Measurements from ENCODE around the gene TREX2.

TREX2 gene

DNA sequence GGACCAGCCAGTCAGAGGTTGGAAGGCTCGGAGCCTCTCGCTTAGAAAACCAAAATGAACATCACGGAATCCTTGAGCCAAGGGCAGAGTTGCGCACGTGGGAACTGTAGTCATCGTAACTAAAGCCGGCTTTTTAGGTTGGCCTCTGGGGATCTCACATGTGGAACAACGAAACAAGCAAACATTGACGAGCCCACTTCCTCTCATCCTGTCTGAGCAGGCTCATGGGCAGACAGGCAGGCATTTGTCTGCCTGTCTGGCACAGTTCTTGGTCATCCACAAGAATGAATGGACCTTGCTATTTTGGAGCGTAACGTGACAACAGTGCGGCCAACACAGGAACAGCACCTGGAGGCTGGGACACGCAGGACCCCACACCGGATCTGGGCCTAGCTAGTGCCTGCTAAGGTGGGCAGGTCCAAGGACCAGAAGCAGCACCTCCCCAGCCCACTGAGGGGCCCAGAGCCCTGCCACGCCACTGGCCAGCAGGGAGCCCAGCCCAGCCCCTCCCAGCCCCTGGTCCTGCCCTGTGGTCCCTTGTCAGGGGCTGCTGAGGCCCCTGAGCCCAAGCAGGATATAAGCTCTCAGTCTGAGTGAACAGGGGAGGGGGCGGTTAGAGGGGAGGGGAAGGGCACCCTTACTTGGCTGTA, 9.2 kb upstream of the TREX2 start:
- DNase-seq: no peak

GRCh38 chrX:153450949-153451277, 5.1 kb upstream of the TREX2 start:
- DNase-seq: no peak

DNA sequence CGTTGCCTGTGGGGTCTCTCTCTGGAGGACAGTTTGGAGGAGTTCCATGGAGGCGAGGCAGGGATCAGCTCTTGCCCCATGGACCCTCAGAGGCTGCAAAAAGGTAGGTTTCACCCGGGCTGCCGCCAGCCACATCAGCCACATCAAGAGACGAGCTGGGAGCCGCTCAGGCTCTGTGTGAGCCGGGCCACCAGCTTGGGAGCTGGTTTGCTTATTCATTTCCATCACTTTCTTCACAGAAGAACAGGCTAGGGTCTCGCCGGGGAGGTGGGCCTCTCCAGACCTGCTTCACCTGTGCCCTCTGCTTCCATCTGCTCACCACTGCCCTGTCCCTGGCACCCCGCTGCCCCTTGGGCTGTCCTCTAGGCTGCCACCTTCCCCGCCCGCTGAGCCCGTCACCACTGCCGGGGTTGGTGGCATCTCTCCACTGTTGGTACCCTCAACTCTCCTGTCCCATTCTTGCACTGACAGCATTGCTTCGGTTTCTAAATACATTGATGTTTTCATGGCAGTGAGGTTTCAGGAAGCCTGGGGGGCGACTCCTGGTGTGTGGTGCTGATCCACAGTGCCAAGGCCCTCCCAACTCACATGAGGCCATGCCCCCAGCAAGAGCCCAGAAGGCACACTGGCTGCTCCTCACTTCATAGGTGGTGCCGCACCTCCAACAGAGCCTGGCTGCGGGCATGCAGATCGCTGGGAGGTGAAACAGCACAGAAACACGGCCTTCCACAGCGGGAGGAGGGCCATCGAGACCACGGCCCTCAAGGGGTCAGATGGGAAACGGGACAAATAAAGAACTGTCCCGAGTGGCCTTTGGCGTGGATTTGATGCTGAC, 4.5 kb upstream of the TREX2 start:
- no peak for DNase-seq

- no peak for DNase-seq
Measured at GRCh38 chrX:153449368-153450113, 3.7 kb upstream of the TREX2 start.

DNA sequence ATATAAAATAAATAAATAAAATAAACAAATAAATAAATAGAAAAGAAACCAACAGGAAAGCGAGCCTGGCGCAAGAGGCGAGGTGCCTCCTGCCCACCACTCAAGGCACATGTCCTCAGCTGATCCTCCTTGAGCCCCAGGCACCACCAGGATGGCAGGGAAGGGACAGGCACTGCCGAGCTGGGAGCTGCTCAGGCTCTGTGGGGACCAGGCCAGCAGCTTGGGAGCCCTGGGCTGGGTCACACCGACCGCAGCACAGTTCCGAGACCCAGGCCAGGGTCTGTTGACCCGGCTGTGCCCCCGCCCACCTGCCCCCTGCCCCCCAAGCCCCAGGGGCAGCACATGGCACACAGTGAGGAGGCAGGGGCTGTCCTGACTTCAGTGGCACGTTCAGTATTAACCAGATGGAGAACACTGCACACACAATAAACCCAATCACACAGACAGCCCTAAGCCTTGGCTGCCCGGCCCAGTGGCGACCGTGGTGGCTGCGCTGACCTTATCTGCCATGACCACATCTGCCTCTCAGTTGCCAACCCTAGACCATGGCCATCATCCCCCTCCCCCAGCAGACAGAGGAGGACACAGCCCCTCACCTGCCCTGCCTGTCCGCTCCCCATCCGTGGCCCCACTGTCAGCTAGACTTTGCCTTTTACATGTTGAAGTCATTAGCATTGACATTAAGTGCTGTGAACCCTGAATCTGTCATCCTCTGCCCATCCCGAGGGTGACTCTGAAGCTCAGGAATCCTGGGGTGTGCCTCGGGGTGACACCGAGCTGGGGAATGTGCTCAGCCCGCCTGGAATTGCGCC, 2.9 kb upstream of the TREX2 start:
- DNase-seq: no peak

GRCh38 chrX:153447581-153447960, 1.7 kb upstream of the TREX2 start:
- no peak for DNase-seq

DNA sequence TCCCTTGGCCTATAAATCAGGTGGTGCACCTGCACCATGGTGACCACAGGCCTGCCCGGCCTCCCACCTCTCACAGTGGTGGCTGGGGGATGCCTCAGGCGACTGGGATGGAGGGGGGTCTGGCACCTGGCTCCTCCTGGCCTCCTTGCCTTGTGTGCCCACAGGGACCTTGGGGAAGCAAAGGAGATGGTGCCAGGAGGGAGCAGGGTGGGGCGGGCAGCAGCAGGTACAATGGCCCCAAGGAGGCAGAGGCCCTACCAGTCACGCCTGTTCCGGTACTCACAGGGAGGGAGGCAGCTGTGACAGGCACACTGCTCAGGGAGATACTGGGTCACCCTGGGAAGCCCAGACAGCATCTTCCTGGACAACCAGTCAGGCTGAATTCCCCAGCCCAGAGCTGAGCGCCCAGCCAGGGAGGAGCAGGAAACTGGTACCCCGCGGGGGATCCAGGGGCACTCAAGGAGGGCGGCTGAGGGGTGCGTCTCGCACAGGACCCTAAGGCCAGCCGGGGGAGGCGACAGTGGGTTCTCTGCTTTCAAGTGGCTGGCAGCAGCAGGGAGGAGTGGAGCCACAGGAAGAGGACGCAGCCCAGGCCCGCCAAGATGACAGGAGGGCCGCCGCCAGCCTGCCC, 1.2 kb upstream of the TREX2 start:
- DNase-seq: no peak

- no peak for DNase-seq
Measured at GRCh38 chrX:153446636-153446936, 730 bp upstream of the TREX2 start.

GRCh38 chrX:153445106-153445855, 575 bp downstream of the TREX2 start:
- no peak for DNase-seq

DNA sequence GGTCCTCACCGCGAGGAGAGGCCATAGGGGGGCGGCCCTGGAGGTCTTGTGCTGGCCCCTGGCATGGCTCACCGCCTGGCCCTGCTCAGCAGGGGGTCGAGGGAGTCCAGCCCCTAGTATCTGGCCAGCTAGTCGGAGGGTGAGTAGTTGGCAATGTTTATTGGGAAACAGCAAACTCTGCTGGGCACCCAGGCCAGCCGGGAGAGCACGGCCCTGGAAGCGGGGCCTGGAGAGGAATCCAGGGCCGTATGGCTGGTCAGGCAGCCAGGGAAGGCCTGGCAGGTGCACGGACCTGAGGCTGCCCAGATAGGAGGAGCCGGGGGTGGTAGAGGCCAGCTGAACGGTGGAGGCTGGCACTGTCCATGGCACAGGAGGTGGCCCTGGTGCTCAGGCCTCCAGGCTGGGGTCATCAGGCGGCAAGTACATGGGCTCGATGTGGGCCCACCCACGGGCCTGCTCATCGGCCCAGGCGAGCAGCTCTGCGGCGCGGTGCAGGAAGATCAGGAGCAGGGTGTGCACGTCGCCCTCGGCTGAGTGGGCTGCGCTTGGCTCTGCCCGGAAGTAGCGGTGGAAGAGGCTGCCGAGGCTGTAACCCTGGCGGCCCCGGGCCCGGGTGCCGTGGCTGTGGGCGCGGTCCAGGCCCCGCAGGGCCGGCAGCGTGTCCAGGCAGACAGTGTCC, 1.4 kb downstream of the TREX2 start:
- no peak for DNase-seq

DNA sequence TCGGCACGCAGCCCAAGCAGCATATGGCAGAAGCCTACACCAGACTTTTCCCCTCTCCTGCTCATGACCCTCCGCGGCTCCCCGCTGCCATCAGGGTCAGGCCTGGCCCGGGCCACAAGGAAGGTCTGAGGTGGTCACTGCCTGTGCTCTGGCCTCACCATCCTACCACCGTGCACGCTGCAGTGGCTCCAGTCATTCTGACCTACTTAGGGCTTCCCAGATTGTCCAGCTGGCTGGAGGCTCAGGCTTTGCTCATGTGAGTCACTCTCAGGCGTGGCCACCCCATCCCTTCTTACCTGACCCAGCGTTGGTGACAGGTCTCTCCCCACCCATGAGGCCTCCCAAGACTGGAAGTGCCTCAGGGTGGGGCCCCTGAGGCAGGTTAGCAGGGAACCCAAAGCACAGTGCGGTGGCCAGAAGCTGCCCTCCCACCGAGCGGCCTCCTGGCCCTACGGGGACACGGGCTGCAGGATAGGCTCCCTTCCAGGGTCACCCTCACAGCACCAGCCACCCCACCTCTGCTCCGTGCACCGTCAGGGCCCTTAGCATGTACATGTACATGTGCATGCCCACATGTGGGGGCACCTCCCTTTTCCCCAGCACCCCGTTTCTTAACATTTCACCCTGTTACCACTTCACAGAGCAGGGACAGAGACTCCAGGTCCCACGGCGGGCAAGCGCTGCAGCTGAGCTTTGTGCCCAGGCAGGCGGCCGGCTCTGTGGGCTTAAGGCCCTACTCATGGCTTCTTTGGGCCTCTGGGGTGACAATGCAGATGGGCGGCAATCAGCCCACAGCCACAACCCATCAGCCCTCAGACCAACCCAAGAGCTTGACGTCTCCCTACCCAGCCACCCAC, 2.2 kb downstream of the TREX2 start:
- DNase-seq: no peak

- no peak for DNase-seq
Measured at GRCh38 chrX:153442463-153442862, 3.4 kb downstream of the TREX2 start.

DNA sequence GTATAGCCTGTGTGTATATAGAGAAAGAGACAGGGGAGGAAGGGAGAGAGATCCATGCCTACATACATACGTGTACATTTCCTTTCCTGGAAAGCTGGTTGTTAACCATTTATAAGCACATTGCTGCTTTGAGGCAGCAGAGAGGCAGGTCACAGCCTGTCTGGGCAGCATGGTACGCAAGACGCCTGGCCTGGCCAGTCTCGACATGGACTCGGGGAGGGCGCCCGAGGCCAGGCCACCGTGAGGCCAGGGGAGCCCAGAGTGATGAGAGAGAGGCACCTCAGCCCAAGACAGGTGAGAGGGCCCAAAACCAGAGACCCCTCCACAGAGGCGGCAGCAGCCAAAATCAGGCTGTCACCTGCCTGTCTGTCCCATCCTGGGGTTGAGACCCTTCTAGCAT, 3.9 kb downstream of the TREX2 start:
- DNase-seq: no peak

GRCh38 chrX:153441296-153441695, 4.6 kb downstream of the TREX2 start:
- no peak for DNase-seq

DNA sequence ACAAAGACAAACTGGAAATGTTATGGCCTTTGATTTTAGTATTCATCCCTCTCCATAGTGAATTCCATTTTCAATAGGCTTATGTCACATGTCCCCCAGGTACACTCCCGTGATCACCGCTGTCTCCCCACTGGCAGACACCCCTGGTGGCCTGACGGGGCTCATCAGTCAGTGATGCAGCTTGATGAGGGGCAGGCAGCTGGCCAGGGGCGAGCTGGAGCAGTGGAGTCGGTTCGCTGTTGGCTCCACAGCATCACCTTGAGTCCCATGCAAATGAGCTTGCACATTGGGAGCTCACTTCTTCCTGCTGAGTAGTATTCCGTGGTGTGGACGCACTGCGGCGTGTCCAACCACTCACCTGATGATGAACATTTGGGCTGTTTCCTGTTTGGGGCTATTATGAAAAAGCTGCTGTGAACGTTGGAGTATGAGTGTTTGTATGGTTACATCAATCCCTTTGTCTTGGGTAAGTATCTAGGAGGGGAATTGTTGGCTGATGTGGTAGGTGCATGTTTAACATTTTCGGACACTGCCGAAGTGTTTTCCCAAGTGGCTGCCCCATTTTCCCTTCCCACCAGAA, 5.2 kb downstream of the TREX2 start:
- DNase-seq: no peak

GRCh38 chrX:153439977-153440376, 5.9 kb downstream of the TREX2 start:
- DNase-seq: no peak

- DNase-seq: no peak
Measured at GRCh38 chrX:153438532-153438931, 7.3 kb downstream of the TREX2 start.

GRCh38 chrX:153435845-153436244, 10.0 kb downstream of the TREX2 start:
- DNase-seq: no peak

DNA sequence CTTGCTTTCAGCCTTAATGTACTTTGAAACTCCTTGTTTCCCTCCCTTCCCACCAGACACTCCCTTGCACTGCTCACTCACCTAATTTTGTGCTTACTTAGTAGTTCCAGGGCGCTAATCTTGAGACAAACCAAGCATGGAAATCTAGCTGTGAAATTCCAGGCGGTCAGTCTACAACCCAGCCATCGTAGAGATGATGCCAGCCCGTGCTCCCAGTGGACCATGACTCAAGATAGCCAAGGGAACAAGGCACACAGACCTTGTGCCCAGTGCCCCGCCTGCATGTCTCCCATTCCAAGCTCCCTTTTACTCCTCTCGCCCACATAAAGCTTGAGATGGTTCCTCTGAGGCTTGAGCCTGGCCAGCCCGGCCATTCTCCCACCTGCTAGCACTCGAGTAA, 11.1 kb downstream of the TREX2 start:
- DNase-seq: no peak

DNA sequence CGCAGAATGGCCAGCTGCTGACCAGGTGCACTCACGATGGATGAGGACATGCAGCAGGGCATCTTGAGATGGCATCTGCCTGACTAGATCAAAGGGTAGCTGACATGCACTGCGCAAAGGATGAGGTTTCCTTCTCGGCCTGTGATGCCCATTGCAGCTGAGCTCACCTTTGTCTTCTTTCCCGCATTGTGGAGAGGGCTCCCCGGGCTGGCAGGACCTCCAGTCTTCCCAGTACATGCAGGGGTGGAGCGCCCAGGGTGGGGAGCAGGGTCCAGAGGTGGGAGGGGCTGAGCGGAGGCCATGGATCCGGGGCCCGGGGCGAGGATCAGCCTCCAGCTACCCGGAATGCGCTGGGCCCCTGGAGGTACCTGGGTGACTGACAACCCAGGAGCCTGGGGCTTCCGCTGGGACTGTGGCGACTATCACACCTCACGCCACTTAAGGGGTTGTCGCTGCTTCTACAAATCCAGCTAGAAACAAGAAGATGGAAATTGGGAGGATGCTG, 12.0 kb downstream of the TREX2 start:
- DNase-seq: no peak

All from central memory CD4-positive, alpha-beta T cell (primary cell).